ENCODE data around the gene ARHGAP15.

GRCh38 chr2:143680885-143681405, 551.7 kb downstream of the ARHGAP15 start:
- no peak for TF ChIP-seq POLR2AphosphoS5 (IDR thresholded peaks at IDR 0.05)
- TF ChIP-seq CTCF (IDR thresholded peaks at IDR 0.05): no peak
- no peak for TF ChIP-seq POLR2A (IDR thresholded peaks at IDR 0.05)
